Ectodermal cell (in vitro differentiated cells): ENCODE data around the gene KIRREL1. TPM values are rescaled to one million over a fixed set of nuclear protein-coding genes. Genes with fewer than 3 reads are reported as not detected.
A peak's percentile ranks its signal among the peaks of the same experiment; 100 is the strongest.

Source experiments
- H3K27ac ChIP-seq: 2 replicates; pipeline ENCODE4 v1.7.0; 2013; ENCODE audit warnings: mild to moderate bottlenecking, low read depth, low read length; ENCODE audit not compliant: insufficient read depth, poor library complexity, severe bottlenecking
- H3K27me3 ChIP-seq: 2 replicates; pipeline ENCODE4 v1.7.0; 2013; ENCODE audit warnings: mild to moderate bottlenecking, low read length; ENCODE audit not compliant: insufficient read depth, control insufficient read depth, poor library complexity, severe bottlenecking
- H3K36me3 ChIP-seq: one replicate; pipeline ENCODE4 v1.7.0; 2013; ENCODE audit warnings: low read length; ENCODE audit not compliant: control insufficient read depth, insufficient read depth
- H3K4me1 ChIP-seq: one replicate; pipeline ENCODE4 v1.7.0; 2013; ENCODE audit warnings: low read length; ENCODE audit not compliant: control insufficient read depth, insufficient read depth
- H3K4me3 ChIP-seq: 2 replicates; pipeline ENCODE4 v1.7.0; 2013; ENCODE audit warnings: low read depth, low read length, control low read depth; ENCODE audit not compliant: insufficient read depth
- H3K9me3 ChIP-seq: 2 replicates; pipeline ENCODE4 v1.7.0; 2013; ENCODE audit warnings: mild to moderate bottlenecking, low read length, moderate library complexity; ENCODE audit not compliant: control insufficient read depth
- WGBS, 2 experiments: methylation state at CpG; one replicate each; pipeline ENCODE4 v1.1.7; 2013; ENCODE audit warnings: missing lambda C conversion rate in 2 of 2; 5-methylcytosine and 5-hydroxymethylcytosine counted together
- polyA plus RNA-seq, 4 experiments: library from polyadenylated mRNA; stranded (reverse); fragments of 50-300 nt; gene quantifications; one replicate each; pipeline ENCODE4 v1.2.3, GENCODE V29; 2013

The KIRREL1 gene
- 65.0 TPM for polyA plus RNA-seq (2013, experiment 1 of 4)
- polyA plus RNA-seq (2013, experiment 2 of 4) = 86.9 TPM
- polyA plus RNA-seq (2013, experiment 3 of 4) = 52.1 TPM
- polyA plus RNA-seq (2013, experiment 4 of 4) = 60.9 TPM

DNA sequence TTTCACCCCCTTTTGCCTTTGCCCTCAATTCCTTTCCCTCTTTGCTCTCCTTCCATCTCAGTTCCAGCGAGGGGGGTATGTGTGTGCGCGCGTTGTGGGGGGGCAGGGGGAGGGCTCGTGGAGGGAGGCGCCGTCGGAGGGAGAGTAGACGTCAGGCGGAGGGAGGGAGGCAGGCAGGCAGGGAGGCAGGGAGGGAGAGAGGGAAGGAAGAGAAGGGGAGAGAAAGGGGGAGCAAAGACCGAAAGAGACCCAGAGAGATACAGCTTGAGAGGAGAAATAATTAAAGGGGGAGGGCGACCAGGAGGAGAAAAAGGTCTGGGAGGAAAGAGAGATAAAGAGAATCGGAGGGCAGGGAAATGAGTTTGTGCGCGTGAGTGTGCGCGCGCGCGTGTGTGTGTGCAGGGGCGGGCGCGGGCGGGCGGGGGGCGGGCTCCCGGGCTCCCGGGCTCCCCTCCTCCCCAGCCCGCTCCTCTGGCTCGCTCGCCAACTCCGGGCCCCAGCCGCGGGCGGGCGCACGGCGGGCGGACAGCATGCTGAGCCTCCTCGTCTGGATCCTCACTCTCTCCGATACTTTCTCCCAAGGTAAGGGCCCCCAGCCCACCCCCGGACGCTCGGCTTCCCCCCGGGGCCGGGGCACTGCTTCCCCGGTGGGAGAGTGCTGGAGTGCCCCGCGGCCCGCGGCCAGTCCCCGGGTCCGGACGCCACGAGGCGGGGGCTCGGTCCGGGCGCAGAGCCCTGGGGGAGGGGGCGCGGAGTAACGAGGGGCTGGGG lies at the start of gene KIRREL1:
KIRREL1 (plus strand) TSS at position 499 of the 771 bp plus-strand sequence; CDS start at position 531, 32 bp downstream.
- Histone ChIP-seq H3K9me3 (no peaks in the 10 kb centered on the region), H3K27me3 (no peaks in the 10 kb centered on the region), H3K36me3 (no peaks in the 10 kb centered on the region), H3K4me3 (peak within 1 kb of the TSS; percentile 93), H3K27ac (peak within 1 kb of the TSS; percentile 44), H3K4me1 (peaks cover 27% of the 10 kb centered on the region)
- 1% methylated on average over 61 to 62 of the region's 62 CpGs for WGBS, 2 experiments

DNA sequence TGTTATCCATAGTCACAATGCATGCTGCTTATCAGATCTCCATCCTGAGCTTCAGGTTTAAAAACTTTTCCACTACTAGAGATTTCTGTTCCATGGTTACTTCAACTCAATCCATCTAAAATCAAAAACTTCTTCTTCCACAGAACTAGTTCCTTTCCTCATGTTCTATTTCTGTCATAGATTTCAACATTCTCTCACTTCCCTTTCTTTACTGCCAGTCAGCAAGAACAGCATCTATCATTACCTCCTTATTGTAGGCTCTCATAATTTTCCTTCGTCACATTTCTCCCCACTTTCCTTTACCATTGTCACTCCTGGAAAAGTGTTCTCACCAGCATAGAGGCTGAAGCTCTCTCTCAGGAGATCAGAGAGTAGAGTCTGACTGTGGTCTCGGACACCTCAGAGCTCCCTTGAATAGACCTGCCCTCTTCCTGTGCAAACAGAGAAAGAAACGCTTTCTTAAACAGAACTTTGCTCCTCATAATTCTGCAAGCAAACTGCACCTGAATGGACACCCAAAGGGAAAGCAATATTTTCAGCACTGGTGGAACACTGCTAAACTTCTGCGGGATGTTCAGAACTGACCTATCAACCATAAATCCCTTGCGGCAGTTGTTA lies 48.7 kb upstream of the KIRREL1 start:
- Histone ChIP-seq H3K27ac (no peak overlapping the region), H3K4me1 (no peaks in the 10 kb centered on the region), H3K9me3 (no peaks in the 10 kb centered on the region), H3K27me3 (no peaks in the 10 kb centered on the region), H3K4me3 (no peak overlapping the region), H3K36me3 (no peaks in the 10 kb centered on the region)
- WGBS, 2 experiments = 91% methylated on average over 3 to 4 of the region's 5 CpGs

DNA sequence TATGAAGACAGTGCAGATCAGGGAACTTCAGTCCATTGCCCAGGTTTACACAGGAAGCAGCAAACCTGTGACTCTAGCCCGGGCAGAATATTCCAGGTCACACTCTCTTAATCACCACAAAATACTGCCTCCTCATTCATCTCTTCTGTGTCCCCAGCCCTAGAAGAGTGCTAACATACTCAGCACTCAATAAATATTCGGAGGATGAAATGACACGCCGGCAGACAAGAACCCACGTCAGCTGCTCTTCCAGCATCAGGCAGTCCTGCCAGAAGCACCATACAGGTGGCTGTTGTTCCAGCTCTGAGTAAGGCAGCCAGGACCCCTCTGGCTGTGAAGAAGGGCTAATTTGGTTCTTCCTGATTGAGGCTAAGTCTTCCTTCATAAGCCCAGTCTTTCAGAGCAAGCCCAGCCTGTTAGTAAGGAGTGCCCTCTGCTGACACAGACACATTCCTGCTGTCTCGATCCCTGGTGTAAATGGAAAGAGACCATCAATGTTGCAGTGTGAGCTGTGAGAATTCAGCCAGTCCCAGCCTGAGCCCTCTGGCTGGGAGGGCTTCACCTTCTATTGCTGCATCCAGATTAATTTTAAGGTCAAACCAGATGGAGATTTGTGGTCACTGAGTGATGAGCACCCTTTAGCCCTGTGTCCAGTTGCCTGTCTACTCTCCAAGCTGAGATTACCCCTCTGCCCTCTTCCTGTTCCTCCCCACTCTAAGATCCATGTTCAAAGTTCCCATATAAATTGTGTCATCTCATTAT lies 45.0 kb upstream of the KIRREL1 start:
- H3K9me3 ChIP-seq = no peaks in the 10 kb centered on the region
- H3K36me3 ChIP-seq = no peaks in the 10 kb centered on the region
- no peak overlapping the region for H3K4me3 ChIP-seq
- H3K27ac ChIP-seq = no peak overlapping the region
- H3K4me1 ChIP-seq = no peaks in the 10 kb centered on the region
- WGBS, 2 experiments = 70 to 76% methylated on average over 6 of the region's 6 CpGs
- H3K27me3 ChIP-seq = no peaks in the 10 kb centered on the region

DNA sequence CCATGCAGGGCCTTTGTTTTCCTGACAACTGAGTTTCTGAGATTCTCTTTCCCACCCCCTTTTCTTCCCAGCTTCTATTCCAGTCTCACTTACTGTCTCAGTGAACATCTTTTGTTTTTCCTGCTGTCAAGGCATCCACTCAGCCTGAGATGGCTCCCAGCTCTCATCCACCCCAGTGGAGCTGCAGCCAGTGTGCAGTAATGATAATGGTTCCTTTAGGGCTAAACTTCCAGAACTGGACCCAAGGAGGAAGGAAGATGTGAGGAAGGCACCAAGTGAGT lies 44.4 kb upstream of the KIRREL1 start:
- no peaks in the 10 kb centered on the region for H3K9me3 ChIP-seq
- H3K4me3 ChIP-seq = no peak overlapping the region
- H3K36me3 ChIP-seq = no peaks in the 10 kb centered on the region
- H3K27me3 ChIP-seq = no peaks in the 10 kb centered on the region
- no peaks in the 10 kb centered on the region for H3K4me1 ChIP-seq
- no peak overlapping the region for H3K27ac ChIP-seq

DNA sequence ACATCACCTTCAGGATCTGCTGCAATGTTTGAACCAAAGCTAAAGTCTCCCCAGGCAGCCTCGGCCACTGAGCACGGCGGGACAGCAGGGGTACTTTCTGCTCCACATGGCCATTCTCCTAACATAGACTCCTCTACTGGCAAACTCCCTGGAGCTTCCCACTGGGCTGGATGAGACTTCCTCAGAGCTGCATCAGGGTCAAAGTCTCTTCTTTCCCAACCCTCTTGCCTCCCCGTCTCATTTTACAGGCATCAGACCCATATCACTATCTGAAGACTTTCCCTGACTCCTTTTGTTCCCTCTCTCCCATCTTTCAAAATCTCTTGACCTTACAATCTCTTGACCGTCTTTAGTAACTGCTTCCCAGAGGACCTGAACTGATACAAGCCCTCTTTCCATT lies 42.2 kb upstream of the KIRREL1 start:
- Histone ChIP-seq H3K4me3 (no peak overlapping the region), H3K9me3 (no peaks in the 10 kb centered on the region), H3K27ac (no peak overlapping the region), H3K36me3 (no peaks in the 10 kb centered on the region), H3K27me3 (no peaks in the 10 kb centered on the region), H3K4me1 (no peaks in the 10 kb centered on the region)
- 82 to 87% methylated on average over 5 of the region's 5 CpGs for WGBS, 2 experiments

DNA sequence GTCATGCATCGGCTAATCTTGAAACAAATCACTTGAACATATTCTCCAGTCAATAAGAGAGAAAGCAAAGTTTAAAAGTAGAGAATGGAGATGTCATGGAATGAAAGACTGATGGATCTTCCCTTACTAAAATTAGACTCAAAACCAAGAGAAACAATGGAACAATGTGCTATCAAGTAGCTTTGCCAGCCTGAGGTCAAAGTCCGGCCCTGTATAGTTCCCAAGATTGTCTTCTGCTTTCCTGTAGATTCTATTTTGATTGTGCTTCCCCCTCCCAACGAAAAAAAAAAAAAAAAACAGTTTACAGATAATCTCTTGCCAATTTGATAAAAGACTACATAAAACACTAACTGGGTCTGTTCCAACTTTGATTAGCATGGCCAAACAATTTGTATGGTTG lies 40.8 kb upstream of the KIRREL1 start:
- H3K9me3 ChIP-seq = no peaks in the 10 kb centered on the region
- no peak overlapping the region for H3K27ac ChIP-seq
- no peaks in the 10 kb centered on the region for H3K27me3 ChIP-seq
- 71 to 79% methylated on average over 1 to 3 of the region's 3 CpGs for WGBS, 2 experiments
- no peak overlapping the region for H3K4me3 ChIP-seq
- H3K4me1 ChIP-seq = no peaks in the 10 kb centered on the region
- no peaks in the 10 kb centered on the region for H3K36me3 ChIP-seq

DNA sequence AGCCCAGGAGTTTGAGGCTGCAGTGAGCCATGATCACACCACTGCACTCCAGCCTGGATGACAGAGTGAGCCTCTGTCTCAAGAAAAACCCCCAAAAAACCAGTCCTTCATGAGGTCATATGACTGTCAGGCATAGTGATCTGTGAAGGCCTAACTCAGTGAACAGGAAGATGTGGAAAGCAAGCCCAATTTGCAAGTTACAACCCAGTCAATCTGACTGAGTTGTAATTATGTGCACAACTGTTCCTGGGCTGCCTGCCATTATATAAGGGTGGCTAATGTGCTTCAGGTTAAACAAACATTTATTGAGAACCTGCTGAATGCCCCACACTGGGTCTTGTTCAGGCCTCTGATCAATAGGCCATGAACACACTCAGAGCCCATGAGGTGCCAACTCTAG lies 38.2 kb upstream of the KIRREL1 start:
- Histone ChIP-seq H3K27me3 (no peaks in the 10 kb centered on the region), H3K27ac (no peak overlapping the region), H3K4me1 (no peaks in the 10 kb centered on the region), H3K4me3 (no peak overlapping the region), H3K9me3 (no peaks in the 10 kb centered on the region), H3K36me3 (no peaks in the 10 kb centered on the region)

DNA sequence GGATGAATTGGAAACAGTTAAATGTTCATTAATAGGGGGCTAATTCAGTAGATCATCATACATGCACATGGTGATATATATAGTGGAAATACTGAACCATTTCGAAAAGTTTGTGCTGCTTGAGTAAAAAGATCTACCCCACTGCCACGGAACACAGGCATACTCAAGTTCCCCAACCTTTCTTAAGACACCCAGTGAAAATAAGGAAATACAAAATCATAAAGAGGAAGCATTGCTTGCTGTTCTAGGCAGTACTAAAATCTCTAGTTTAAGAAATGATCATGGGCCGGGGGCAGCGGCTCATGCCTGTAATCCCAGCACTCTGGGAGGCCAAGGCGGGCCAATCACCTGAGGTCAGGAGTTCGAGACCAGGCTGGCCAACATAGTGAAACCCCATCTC lies 37.6 kb upstream of the KIRREL1 start:
- Histone ChIP-seq H3K36me3 (no peaks in the 10 kb centered on the region), H3K4me1 (no peaks in the 10 kb centered on the region), H3K9me3 (no peaks in the 10 kb centered on the region), H3K4me3 (no peak overlapping the region), H3K27ac (no peak overlapping the region), H3K27me3 (no peaks in the 10 kb centered on the region)
- WGBS, 2 experiments = 91 to 93% methylated on average over 4 to 6 of the region's 6 CpGs

DNA sequence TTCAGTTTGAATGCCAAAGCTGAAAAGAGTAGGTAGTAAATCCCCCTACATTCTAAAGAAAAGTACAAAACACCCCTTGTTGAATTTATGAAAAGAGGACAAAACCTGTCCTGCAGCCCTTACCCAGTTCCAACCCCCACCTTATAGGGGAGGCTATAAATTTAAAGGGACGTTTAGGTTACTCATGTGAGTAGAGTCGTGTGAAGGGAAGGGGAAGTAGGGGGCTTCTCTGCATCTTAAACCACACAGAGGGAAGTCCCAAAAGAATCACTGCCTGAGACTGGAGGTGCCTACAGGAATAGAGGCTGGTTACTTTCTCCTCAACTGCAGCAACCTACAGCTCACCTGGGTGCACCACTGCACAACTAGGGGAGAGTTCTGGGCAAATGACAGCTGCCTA lies 36.7 kb upstream of the KIRREL1 start:
- H3K4me3 ChIP-seq = no peak overlapping the region
- 78 to 94% methylated on average over 2 of the region's 2 CpGs for WGBS, 2 experiments
- H3K9me3 ChIP-seq = no peaks in the 10 kb centered on the region
- H3K27ac ChIP-seq = no peak overlapping the region
- H3K36me3 ChIP-seq = no peaks in the 10 kb centered on the region
- no peaks in the 10 kb centered on the region for H3K4me1 ChIP-seq
- H3K27me3 ChIP-seq = no peaks in the 10 kb centered on the region

DNA sequence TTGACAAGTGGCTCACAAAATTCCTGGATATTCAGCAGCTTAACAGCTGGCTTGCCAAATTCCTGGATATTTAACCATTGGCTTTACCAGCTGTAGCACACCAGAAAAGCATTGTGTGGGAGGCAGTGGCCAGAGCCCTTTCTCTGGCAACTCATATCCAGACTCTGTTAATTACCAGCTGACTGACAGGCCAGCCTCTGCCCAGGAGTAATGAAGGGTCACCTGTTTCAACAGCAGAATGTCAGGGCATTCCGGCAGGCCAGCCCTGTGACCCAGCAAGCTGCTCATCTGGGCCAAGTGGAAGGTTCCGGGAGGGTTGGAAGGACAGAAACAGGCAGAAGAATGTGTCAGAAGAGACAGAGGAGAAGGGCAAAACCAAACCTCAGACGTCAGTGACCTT lies 35.2 kb upstream of the KIRREL1 start:
- Histone ChIP-seq H3K27me3 (no peaks in the 10 kb centered on the region), H3K36me3 (no peaks in the 10 kb centered on the region), H3K9me3 (no peaks in the 10 kb centered on the region), H3K4me3 (no peak overlapping the region), H3K27ac (no peak overlapping the region), H3K4me1 (no peaks in the 10 kb centered on the region)
- 83 to 87% methylated on average over 3 of the region's 3 CpGs for WGBS, 2 experiments
